GM23338 (cell line): ENCODE results near the gene GTPBP10. TPM values are rescaled to one million over a fixed set of nuclear protein-coding genes. Genes with fewer than 3 reads are reported as not detected.

Experiments
- ATAC-seq: fragments of 200-7000 bp; cut with Tn5 transposase; 3 replicates; pipeline ENCODE4 v1.9.1; 2020
- DNase-seq: peaks from one replicate; pipeline ENCODE4 v3.0.0-alpha.2; 2015; ENCODE audit warnings: low spot score
- H2AFZ ChIP-seq: fragments of 200-600 bp; sonication (generic); 2 replicates; pipeline ENCODE4 v1.8.0; 2016; ENCODE audit warnings: antibody characterized with exemption, mild to moderate bottlenecking, moderate library complexity
- H3F3A ChIP-seq: fragments of 200-600 bp; sonication (generic); replicated peaks from 2 replicates; pipeline ENCODE4 v1.8.0; 2017; ENCODE audit warnings: antibody characterized with exemption, mixed run types, low read depth
- H3K27ac ChIP-seq: fragments of 200-600 bp; sonication (generic); 2 replicates; pipeline ENCODE4 v1.6.1; 2016; ENCODE audit warnings: low read depth
- H3K27me3 ChIP-seq: fragments of 200-600 bp; sonication (generic); 2 replicates; pipeline ENCODE4 v1.8.0; 2016; ENCODE audit warnings: mild to moderate bottlenecking, mixed run types, moderate library complexity; ENCODE audit not compliant: insufficient read depth
- H3K36me3 ChIP-seq: fragments of 200-600 bp; sonication (generic); 2 replicates; pipeline ENCODE4 v1.8.0; 2016; ENCODE audit warnings: mild to moderate bottlenecking; ENCODE audit not compliant: insufficient read depth
- H3K4me1 ChIP-seq: fragments of 200-600 bp; sonication (generic); 2 replicates; pipeline ENCODE4 v1.8.0; 2016; ENCODE audit warnings: mild to moderate bottlenecking, moderate library complexity; ENCODE audit not compliant: insufficient read depth
- H3K4me2 ChIP-seq: fragments of 200-600 bp; sonication (generic); 2 replicates; pipeline ENCODE4 v1.7.1; 2017; ENCODE audit warnings: mixed run types
- H3K4me3 ChIP-seq: fragments of 200-600 bp; sonication (generic); 2 replicates; pipeline ENCODE4 v1.6.1; 2016; ENCODE audit warnings: mixed run types
- H3K79me2 ChIP-seq: fragments of 200-600 bp; sonication (generic); replicated peaks from 2 replicates; pipeline ENCODE4 v1.8.0; 2017; ENCODE audit warnings: mild to moderate bottlenecking; ENCODE audit not compliant: insufficient read depth
- H3K9me2 ChIP-seq: fragments of 200-600 bp; sonication (generic); 2 replicates; pipeline ENCODE4 v1.8.0; 2017; ENCODE audit not compliant: insufficient read depth
- H4K20me1 ChIP-seq: fragments of 200-600 bp; sonication (generic); replicated peaks from 2 replicates; pipeline ENCODE4 v1.8.0; 2017; ENCODE audit warnings: mild to moderate bottlenecking; ENCODE audit not compliant: insufficient read depth
- H3K27ac Mint-ChIP-seq: 2 replicates; pipeline ENCODE4 v1.8.0; 2020; ENCODE audit warnings: inconsistent platforms, mild to moderate bottlenecking, moderate library complexity, mixed read lengths
- H3K27me3 Mint-ChIP-seq: 3 replicates; pipeline ENCODE4 v1.8.0; 2022; ENCODE audit warnings: low read depth, mild to moderate bottlenecking, moderate library complexity, mixed read lengths, inconsistent platforms; ENCODE audit not compliant: insufficient read depth, poor library complexity
- H3K36me3 Mint-ChIP-seq: 3 replicates; pipeline ENCODE4 v1.8.0; 2021; ENCODE audit warnings: low read depth, mild to moderate bottlenecking, inconsistent platforms, moderate library complexity, mixed read lengths
- H3K4me1 Mint-ChIP-seq: 3 replicates; pipeline ENCODE4 v1.8.0; 2020; ENCODE audit warnings: mild to moderate bottlenecking, inconsistent platforms, mixed read lengths
- H3K4me3 Mint-ChIP-seq: 3 replicates; pipeline ENCODE4 v1.8.0; 2021; ENCODE audit warnings: moderate library complexity, mild to moderate bottlenecking, inconsistent platforms, mixed read lengths
- H3K9me3 Mint-ChIP-seq: 3 replicates; pipeline ENCODE4 v1.8.0; 2020; ENCODE audit warnings: moderate library complexity, mild to moderate bottlenecking, inconsistent platforms, mixed read lengths
- CREB1 ChIP-seq: fragments of 250-450 bp; sonication (Bioruptor Pico); IDR thresholded peaks from 2 replicates; pipeline ENCODE4 v1.5.0; 2020; ENCODE audit warnings: low read depth, mild to moderate bottlenecking, moderate library complexity
- EZH2 ChIP-seq: fragments of 200-600 bp; sonication (generic); IDR thresholded peaks from one replicate; pipeline ENCODE4 v1.8.0; 2017; ENCODE audit warnings: antibody characterized with exemption, mild to moderate bottlenecking, low read depth; ENCODE audit not compliant: unreplicated experiment
- EZH2phosphoT487 ChIP-seq: fragments of 200-600 bp; sonication (generic); IDR thresholded peaks from one replicate; pipeline ENCODE4 v1.8.1; 2018; ENCODE audit warnings: antibody characterized with exemption; ENCODE audit not compliant: unreplicated experiment
- JUNB ChIP-seq: IDR thresholded peaks from one replicate; pipeline ENCODE4 v1.6.1; 2016; ENCODE audit warnings: antibody characterized with exemption; ENCODE audit not compliant: unreplicated experiment
- NANOG ChIP-seq: IDR thresholded peaks from 2 replicates; pipeline ENCODE4 v1.6.1; 2016; ENCODE audit warnings: antibody characterized with exemption, borderline replicate concordance
- POLR2AphosphoS5 ChIP-seq: IDR thresholded peaks from 2 replicates; pipeline ENCODE4 v1.6.1; 2016; ENCODE audit warnings: antibody characterized with exemption, low read depth
- STAT1 ChIP-seq: IDR thresholded peaks from one replicate; pipeline ENCODE4 v1.6.1; 2016; ENCODE audit warnings: antibody characterized with exemption; ENCODE audit not compliant: unreplicated experiment
- ZNF114 ChIP-seq: fragments of 250-450 bp; sonication (Bioruptor Pico); IDR thresholded peaks from 2 replicates; pipeline ENCODE4 v1.5.0; 2020; ENCODE audit warnings: mild to moderate bottlenecking, moderate library complexity
- ZNF331 ChIP-seq: fragments of 250-450 bp; sonication (Bioruptor Pico); IDR thresholded peaks from 2 replicates; pipeline ENCODE4 v1.5.0; 2020; ENCODE audit warnings: low read depth, mild to moderate bottlenecking, moderate library complexity
- polyA plus RNA-seq: library from polyadenylated mRNA; unstranded; fragments of >200 nt; fragmentation: Nextera tagmentation; extraction: Ambion mirVana; gene quantifications from 2 replicates; pipeline ENCODE4 v1.2.1, GENCODE V29; 2016
- total RNA-seq: library from RNA; depleted of rRNA; stranded (reverse); fragments of >200 nt; shearing (Covaris generic); gene quantifications from 2 replicates; pipeline ENCODE4 v1.2.3, GENCODE V29; 2014
- TF ChIP-seq, protein P1 (sequence below): IDR thresholded peaks from 2 replicates; pipeline ENCODE4 v1.6.1; 2016; ENCODE audit warnings: antibody characterized with exemption
- TF ChIP-seq, protein P2 (sequence below), 2 experiments: fragments of 200-600 bp in 1 of 2; sonication (generic) in 1 of 2; conservative IDR thresholded peaks; 2 replicates each; pipeline versions ENCODE4 v1.5.1 to v1.6.1; 2016 to 2017; ENCODE audit warnings: antibody characterized with exemption in 2 of 2, low read depth in 2 of 2, mild to moderate bottlenecking in 2 of 2, moderate library complexity in 1 of 2
- TF ChIP-seq, protein P3 (sequence below): IDR thresholded peaks from one replicate; pipeline ENCODE4 v1.6.1; 2018; ENCODE audit warnings: antibody characterized with exemption; ENCODE audit not compliant: unreplicated experiment
- TF ChIP-seq, protein P4 (sequence below): fragments of 250-450 bp; sonication (Bioruptor Pico); IDR thresholded peaks from 2 replicates; pipeline ENCODE4 v1.5.0; 2020; ENCODE audit warnings: mild to moderate bottlenecking, moderate library complexity

Gene GTPBP10
- total and polyA plus RNA-seq, 2 experiments from 2014 or later = 15.1 to 23.0 TPM

DNA sequence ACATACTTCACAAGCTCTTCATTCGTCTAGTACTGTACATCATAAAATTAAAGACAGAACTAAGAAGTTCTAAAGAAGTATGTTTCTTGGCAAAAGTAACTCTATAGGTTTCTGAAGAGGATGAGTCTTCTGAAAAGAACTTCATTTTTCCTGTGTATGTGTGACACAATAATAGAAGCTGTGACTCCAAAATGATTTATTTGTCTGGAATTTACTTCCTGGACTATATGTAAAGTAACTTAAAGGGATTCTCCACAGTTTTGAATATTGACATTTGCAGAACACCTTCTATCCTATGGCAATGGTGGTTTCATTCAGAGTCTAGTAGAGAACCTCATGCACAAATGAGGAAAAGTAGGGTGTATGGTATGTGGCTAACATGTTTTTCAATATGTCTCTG lies 36.9 kb downstream of the GTPBP10 start:
- no peak overlapping the region for H3K4me3 Mint-ChIP-seq
- Histone ChIP-seq H3K79me2 (no peaks in the 10 kb centered on the region), H3K27me3 (no peaks in the 10 kb centered on the region), H2AFZ (no peak overlapping the region), H3K36me3 (peaks cover 39% of the 10 kb centered on the region), H3K27ac (no peak overlapping the region), H3F3A (no peaks in the 10 kb centered on the region), H3K4me1 (no peaks in the 10 kb centered on the region), H3K4me3 (no peak overlapping the region), H3K9me2 (no peaks in the 10 kb centered on the region), H3K4me2 (no peak overlapping the region), H4K20me1 (no peaks in the 10 kb centered on the region)
- H3K27me3 Mint-ChIP-seq = no peaks in the 10 kb centered on the region
- no peak overlapping the region for H3K27ac Mint-ChIP-seq
- no peaks in the 10 kb centered on the region for H3K4me1 Mint-ChIP-seq
- peaks cover 33% of the 10 kb centered on the region for H3K36me3 Mint-ChIP-seq
- no peaks in the 10 kb centered on the region; the same call in 2 of the 3 replicates for H3K9me3 Mint-ChIP-seq
- DNase-seq (no peak), ATAC-seq (no peak)
- TF ChIP-seq POLR2AphosphoS5 (no peak), ZNF331 (CRISPR knock-in tag) (no peak), EZH2 (no peak), STAT1 (no peak), CREB1 (CRISPR knock-in tag) (no peak), NANOG (no peak), JUNB (no peak), EZH2phosphoT487 (no peak), ZNF114 (CRISPR knock-in tag) (no peak)
- TF ChIP-seq, protein P1, sequence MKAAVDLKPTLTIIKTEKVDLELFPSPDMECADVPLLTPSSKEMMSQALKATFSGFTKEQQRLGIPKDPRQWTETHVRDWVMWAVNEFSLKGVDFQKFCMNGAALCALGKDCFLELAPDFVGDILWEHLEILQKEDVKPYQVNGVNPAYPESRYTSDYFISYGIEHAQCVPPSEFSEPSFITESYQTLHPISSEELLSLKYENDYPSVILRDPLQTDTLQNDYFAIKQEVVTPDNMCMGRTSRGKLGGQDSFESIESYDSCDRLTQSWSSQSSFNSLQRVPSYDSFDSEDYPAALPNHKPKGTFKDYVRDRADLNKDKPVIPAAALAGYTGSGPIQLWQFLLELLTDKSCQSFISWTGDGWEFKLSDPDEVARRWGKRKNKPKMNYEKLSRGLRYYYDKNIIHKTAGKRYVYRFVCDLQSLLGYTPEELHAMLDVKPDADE = no peak
- TF ChIP-seq, protein P2, sequence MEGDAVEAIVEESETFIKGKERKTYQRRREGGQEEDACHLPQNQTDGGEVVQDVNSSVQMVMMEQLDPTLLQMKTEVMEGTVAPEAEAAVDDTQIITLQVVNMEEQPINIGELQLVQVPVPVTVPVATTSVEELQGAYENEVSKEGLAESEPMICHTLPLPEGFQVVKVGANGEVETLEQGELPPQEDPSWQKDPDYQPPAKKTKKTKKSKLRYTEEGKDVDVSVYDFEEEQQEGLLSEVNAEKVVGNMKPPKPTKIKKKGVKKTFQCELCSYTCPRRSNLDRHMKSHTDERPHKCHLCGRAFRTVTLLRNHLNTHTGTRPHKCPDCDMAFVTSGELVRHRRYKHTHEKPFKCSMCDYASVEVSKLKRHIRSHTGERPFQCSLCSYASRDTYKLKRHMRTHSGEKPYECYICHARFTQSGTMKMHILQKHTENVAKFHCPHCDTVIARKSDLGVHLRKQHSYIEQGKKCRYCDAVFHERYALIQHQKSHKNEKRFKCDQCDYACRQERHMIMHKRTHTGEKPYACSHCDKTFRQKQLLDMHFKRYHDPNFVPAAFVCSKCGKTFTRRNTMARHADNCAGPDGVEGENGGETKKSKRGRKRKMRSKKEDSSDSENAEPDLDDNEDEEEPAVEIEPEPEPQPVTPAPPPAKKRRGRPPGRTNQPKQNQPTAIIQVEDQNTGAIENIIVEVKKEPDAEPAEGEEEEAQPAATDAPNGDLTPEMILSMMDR (conservative IDR thresholded peaks at IDR 0.05; ENCODE audit: low read depth in 2 of 2) = no peak
- TF ChIP-seq, protein P3, sequence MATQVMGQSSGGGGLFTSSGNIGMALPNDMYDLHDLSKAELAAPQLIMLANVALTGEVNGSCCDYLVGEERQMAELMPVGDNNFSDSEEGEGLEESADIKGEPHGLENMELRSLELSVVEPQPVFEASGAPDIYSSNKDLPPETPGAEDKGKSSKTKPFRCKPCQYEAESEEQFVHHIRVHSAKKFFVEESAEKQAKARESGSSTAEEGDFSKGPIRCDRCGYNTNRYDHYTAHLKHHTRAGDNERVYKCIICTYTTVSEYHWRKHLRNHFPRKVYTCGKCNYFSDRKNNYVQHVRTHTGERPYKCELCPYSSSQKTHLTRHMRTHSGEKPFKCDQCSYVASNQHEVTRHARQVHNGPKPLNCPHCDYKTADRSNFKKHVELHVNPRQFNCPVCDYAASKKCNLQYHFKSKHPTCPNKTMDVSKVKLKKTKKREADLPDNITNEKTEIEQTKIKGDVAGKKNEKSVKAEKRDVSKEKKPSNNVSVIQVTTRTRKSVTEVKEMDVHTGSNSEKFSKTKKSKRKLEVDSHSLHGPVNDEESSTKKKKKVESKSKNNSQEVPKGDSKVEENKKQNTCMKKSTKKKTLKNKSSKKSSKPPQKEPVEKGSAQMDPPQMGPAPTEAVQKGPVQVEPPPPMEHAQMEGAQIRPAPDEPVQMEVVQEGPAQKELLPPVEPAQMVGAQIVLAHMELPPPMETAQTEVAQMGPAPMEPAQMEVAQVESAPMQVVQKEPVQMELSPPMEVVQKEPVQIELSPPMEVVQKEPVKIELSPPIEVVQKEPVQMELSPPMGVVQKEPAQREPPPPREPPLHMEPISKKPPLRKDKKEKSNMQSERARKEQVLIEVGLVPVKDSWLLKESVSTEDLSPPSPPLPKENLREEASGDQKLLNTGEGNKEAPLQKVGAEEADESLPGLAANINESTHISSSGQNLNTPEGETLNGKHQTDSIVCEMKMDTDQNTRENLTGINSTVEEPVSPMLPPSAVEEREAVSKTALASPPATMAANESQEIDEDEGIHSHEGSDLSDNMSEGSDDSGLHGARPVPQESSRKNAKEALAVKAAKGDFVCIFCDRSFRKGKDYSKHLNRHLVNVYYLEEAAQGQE = no peak
- TF ChIP-seq, protein P4, sequence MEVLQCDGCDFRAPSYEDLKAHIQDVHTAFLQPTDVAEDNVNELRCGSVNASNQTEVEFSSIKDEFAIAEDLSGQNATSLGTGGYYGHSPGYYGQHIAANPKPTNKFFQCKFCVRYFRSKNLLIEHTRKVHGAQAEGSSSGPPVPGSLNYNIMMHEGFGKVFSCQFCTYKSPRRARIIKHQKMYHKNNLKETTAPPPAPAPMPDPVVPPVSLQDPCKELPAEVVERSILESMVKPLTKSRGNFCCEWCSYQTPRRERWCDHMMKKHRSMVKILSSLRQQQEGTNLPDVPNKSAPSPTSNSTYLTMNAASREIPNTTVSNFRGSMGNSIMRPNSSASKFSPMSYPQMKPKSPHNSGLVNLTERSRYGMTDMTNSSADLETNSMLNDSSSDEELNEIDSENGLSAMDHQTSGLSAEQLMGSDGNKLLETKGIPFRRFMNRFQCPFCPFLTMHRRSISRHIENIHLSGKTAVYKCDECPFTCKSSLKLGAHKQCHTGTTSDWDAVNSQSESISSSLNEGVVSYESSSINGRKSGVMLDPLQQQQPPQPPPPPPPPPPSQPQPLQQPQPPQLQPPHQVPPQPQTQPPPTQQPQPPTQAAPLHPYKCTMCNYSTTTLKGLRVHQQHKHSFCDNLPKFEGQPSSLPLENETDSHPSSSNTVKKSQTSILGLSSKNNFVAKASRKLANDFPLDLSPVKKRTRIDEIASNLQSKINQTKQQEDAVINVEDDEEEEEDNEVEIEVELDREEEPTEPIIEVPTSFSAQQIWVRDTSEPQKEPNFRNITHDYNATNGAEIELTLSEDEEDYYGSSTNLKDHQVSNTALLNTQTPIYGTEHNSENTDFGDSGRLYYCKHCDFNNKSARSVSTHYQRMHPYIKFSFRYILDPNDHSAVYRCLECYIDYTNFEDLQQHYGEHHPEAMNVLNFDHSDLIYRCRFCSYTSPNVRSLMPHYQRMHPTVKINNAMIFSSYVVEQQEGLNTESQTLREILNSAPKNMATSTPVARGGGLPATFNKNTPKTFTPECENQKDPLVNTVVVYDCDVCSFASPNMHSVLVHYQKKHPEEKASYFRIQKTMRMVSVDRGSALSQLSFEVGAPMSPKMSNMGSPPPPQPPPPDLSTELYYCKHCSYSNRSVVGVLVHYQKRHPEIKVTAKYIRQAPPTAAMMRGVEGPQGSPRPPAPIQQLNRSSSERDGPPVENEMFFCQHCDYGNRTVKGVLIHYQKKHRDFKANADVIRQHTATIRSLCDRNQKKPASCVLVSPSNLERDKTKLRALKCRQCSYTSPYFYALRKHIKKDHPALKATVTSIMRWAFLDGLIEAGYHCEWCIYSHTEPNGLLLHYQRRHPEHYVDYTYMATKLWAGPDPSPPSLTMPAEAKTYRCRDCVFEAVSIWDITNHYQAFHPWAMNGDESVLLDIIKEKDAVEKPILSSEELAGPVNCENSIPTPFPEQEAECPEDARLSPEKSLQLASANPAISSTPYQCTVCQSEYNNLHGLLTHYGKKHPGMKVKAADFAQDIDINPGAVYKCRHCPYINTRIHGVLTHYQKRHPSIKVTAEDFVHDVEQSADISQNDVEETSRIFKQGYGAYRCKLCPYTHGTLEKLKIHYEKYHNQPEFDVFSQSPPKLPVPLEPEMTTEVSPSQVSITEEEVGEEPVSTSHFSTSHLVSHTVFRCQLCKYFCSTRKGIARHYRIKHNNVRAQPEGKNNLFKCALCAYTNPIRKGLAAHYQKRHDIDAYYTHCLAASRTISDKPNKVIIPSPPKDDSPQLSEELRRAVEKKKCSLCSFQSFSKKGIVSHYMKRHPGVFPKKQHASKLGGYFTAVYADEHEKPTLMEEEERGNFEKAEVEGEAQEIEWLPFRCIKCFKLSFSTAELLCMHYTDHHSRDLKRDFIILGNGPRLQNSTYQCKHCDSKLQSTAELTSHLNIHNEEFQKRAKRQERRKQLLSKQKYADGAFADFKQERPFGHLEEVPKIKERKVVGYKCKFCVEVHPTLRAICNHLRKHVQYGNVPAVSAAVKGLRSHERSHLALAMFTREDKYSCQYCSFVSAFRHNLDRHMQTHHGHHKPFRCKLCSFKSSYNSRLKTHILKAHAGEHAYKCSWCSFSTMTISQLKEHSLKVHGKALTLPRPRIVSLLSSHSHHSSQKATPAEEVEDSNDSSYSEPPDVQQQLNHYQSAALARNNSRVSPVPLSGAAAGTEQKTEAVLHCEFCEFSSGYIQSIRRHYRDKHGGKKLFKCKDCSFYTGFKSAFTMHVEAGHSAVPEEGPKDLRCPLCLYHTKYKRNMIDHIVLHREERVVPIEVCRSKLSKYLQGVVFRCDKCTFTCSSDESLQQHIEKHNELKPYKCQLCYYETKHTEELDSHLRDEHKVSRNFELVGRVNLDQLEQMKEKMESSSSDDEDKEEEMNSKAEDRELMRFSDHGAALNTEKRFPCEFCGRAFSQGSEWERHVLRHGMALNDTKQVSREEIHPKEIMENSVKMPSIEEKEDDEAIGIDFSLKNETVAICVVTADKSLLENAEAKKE (CRISPR knock-in tag) = no peak
